HUDEP-2 (cell line): ENCODE measurements around the gene CHRDL1.

Source experiments
- DNase-seq, 76 experiments: peaks; one replicate each; lab custom pipeline; 2025; ENCODE audit not compliant: unreplicated experiment in 76 of 76; lab: John Stamatoyannopoulos, UW

The CHRDL1 gene

GRCh38 chrX:110743679-110744340 is 51.8 kb downstream of the CHRDL1 start:
- no peak for DNase-seq

- DNase-seq, result no peak
Observed at GRCh38 chrX:110741213-110741796, 54.3 kb downstream of the CHRDL1 start.

- DNase-seq, result no peak
Observed at GRCh38 chrX:110734894-110735541, 60.6 kb downstream of the CHRDL1 start.

GRCh38 chrX:110734271-110734670 is 61.3 kb downstream of the CHRDL1 start:
- no peak for DNase-seq

- DNase-seq, result no peak
Observed at GRCh38 chrX:110733166-110733565, 62.5 kb downstream of the CHRDL1 start.

- DNase-seq, result no peak
Observed at GRCh38 chrX:110732266-110732665, 63.4 kb downstream of the CHRDL1 start.

GRCh38 chrX:110723844-110724243 is 71.8 kb downstream of the CHRDL1 start:
- DNase-seq, result no peak

GRCh38 chrX:110722135-110722534 is 73.5 kb downstream of the CHRDL1 start:
- DNase-seq, result peak in 2 of 76 experiments; percentile 0 to 1

GRCh38 chrX:110713666-110714065 is 82.0 kb downstream of the CHRDL1 start:
- no peak for DNase-seq

GRCh38 chrX:110706446-110706845 is 89.2 kb downstream of the CHRDL1 start:
- DNase-seq, result no peak

GRCh38 chrX:110703641-110704040 is 92.0 kb downstream of the CHRDL1 start:
- peak in 1 of 76 experiments; percentile 0 for DNase-seq

- no peak for DNase-seq
Observed at GRCh38 chrX:110699109-110699508, 96.5 kb downstream of the CHRDL1 start.

GRCh38 chrX:110698696-110699095 is 96.9 kb downstream of the CHRDL1 start:
- DNase-seq, result no peak

GRCh38 chrX:110692866-110693265 is 102.8 kb downstream of the CHRDL1 start:
- no peak for DNase-seq

GRCh38 chrX:110691446-110691845 is 104.2 kb downstream of the CHRDL1 start:
- no peak for DNase-seq

GRCh38 chrX:110684653-110685052 is 111.0 kb downstream of the CHRDL1 start:
- no peak for DNase-seq

GRCh38 chrX:110683925-110684324 is 111.7 kb downstream of the CHRDL1 start:
- no peak for DNase-seq

GRCh38 chrX:110678591-110678990 is 117.0 kb downstream of the CHRDL1 start:
- DNase-seq, result no peak

GRCh38 chrX:110675886-110676285 is 119.7 kb downstream of the CHRDL1 start:
- no peak for DNase-seq

- DNase-seq, result no peak
Observed at GRCh38 chrX:110671068-110671803, 124.4 kb downstream of the CHRDL1 start.

GRCh38 chrX:110669572-110669971 is 126.0 kb downstream of the CHRDL1 start:
- DNase-seq, result no peak
